ENCODE data around the gene RP2.

Gene RP2

GRCh38 chrX:46860557-46860956, 23.7 kb downstream of the RP2 start:
- TF ChIP-seq, protein P1, sequence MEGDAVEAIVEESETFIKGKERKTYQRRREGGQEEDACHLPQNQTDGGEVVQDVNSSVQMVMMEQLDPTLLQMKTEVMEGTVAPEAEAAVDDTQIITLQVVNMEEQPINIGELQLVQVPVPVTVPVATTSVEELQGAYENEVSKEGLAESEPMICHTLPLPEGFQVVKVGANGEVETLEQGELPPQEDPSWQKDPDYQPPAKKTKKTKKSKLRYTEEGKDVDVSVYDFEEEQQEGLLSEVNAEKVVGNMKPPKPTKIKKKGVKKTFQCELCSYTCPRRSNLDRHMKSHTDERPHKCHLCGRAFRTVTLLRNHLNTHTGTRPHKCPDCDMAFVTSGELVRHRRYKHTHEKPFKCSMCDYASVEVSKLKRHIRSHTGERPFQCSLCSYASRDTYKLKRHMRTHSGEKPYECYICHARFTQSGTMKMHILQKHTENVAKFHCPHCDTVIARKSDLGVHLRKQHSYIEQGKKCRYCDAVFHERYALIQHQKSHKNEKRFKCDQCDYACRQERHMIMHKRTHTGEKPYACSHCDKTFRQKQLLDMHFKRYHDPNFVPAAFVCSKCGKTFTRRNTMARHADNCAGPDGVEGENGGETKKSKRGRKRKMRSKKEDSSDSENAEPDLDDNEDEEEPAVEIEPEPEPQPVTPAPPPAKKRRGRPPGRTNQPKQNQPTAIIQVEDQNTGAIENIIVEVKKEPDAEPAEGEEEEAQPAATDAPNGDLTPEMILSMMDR (IDR thresholded peaks at IDR 0.05; ENCODE audit: insufficient read depth, low read length, poor library complexity, severe bottlenecking) = no peak
- no peak for TF ChIP-seq EZH2phosphoT487 (conservative IDR thresholded peaks at IDR 0.05; ENCODE audit: low read length)
- Histone ChIP-seq H3F3A (ENCODE audit: insufficient read depth) (no peaks in the 10 kb centered on the region), H3K36me3 (ENCODE audit: low read length) (no peaks in the 10 kb centered on the region; the same call in 1 of the 2 replicates), H3K9me3 (ENCODE audit: insufficient read depth, low read length) (no peaks in the 10 kb centered on the region), H2AFZ (ENCODE audit: low read depth, low read length, severe bottlenecking) (no peak overlapping the region), H3K4me2 (ENCODE audit: low read depth, low read length, poor library complexity, severe bottlenecking) (no peak overlapping the region), H4K20me1 (ENCODE audit: low read depth, low read length) (no peaks in the 10 kb centered on the region), H3K4me3 (ENCODE audit: insufficient read depth, low read length, poor library complexity, severe bottlenecking) (no peak overlapping the region), H3K9me2 (replicated peaks; ENCODE audit: insufficient read depth, low read length) (no peaks in the 10 kb centered on the region), H3K27me3 (ENCODE audit: low read length) (no peaks in the 10 kb centered on the region), H3K9ac (ENCODE audit: low read length) (no peak overlapping the region), H3K79me2 (ENCODE audit: insufficient read depth, low read length) (no peaks in the 10 kb centered on the region), H3K27ac (ENCODE audit: low read depth, low read length) (no peak overlapping the region)

DNA sequence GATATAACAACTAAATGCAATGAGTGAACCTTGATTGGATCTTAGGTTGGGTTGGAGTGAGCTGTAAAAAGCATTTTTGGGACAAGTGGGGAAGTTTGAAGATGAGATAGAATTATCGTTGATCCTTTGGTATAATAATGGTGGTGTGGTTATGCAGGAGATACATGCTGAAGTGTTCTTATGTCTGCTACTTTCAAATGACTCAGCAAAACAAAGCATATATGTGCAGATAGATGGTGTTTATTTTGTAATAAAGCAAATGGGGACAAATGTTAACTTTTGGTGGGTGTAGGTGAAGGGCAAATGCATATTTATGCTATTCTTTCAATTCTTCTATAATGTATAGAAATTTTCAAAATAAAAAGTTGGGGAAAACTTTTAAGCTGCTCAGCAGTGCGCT, 26.2 kb downstream of the RP2 start:
- Histone ChIP-seq H3K9me3 (ENCODE audit: insufficient read depth, low read length) (no peaks in the 10 kb centered on the region), H3K27me3 (ENCODE audit: low read length) (no peaks in the 10 kb centered on the region), H3K9me2 (replicated peaks; ENCODE audit: insufficient read depth, low read length) (no peaks in the 10 kb centered on the region), H3K36me3 (ENCODE audit: low read length) (no peaks in the 10 kb centered on the region; the same call in 1 of the 2 replicates), H3K79me2 (ENCODE audit: insufficient read depth, low read length) (no peaks in the 10 kb centered on the region), H3K27ac (ENCODE audit: low read depth, low read length) (no peak overlapping the region), H2AFZ (ENCODE audit: low read depth, low read length, severe bottlenecking) (no peak overlapping the region), H3K9ac (ENCODE audit: low read length) (no peak overlapping the region), H3K4me3 (ENCODE audit: insufficient read depth, low read length, poor library complexity, severe bottlenecking) (no peak overlapping the region), H3F3A (ENCODE audit: insufficient read depth) (no peaks in the 10 kb centered on the region), H3K4me2 (ENCODE audit: low read depth, low read length, poor library complexity, severe bottlenecking) (no peak overlapping the region), H4K20me1 (ENCODE audit: low read depth, low read length) (no peaks in the 10 kb centered on the region)
- TF ChIP-seq, protein P1 (IDR thresholded peaks at IDR 0.05; ENCODE audit: insufficient read depth, low read length, poor library complexity, severe bottlenecking) = no peak
- no peak for TF ChIP-seq EZH2phosphoT487 (conservative IDR thresholded peaks at IDR 0.05; ENCODE audit: low read length)

DNA sequence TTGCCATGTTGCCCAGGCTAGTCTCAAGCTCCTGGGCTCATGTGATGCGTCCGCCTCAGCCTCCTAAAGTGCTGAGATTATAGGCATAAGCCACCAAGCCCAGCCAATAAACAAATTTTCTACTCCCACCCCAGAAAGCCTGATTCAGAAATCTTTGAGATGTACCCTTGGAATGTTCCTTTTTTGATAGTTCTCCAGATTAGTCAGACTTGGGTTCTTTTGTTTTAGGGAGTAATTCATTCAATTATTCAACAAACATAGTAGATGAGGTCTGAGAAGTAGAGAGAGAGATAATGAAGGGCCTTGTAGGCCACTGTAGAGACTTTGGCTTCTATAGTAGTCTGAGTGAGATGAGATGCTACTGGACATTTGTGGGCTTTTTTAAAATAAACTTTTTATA, 27.8 kb downstream of the RP2 start:
- no peaks in the 10 kb centered on the region for H3F3A ChIP-seq (ENCODE audit: insufficient read depth)
- H3K4me3 ChIP-seq (ENCODE audit: insufficient read depth, low read length, poor library complexity, severe bottlenecking) = no peak overlapping the region
- H3K9ac ChIP-seq (ENCODE audit: low read length) = no peak overlapping the region
- no peak overlapping the region for H2AFZ ChIP-seq (ENCODE audit: low read depth, low read length, severe bottlenecking)
- no peaks in the 10 kb centered on the region for H3K9me3 ChIP-seq (ENCODE audit: insufficient read depth, low read length)
- TF ChIP-seq EZH2phosphoT487 (conservative IDR thresholded peaks at IDR 0.05; ENCODE audit: low read length) = no peak
- TF ChIP-seq, protein P1 (IDR thresholded peaks at IDR 0.05; ENCODE audit: insufficient read depth, low read length, poor library complexity, severe bottlenecking) = no peak
- H3K79me2 ChIP-seq (ENCODE audit: insufficient read depth, low read length) = no peaks in the 10 kb centered on the region
- no peaks in the 10 kb centered on the region; the same call in 1 of the 2 replicates for H3K36me3 ChIP-seq (ENCODE audit: low read length)
- no peaks in the 10 kb centered on the region for H4K20me1 ChIP-seq (ENCODE audit: low read depth, low read length)
- no peak overlapping the region for H3K27ac ChIP-seq (ENCODE audit: low read depth, low read length)
- H3K9me2 ChIP-seq (replicated peaks; ENCODE audit: insufficient read depth, low read length) = no peaks in the 10 kb centered on the region
- no peak overlapping the region for H3K4me2 ChIP-seq (ENCODE audit: low read depth, low read length, poor library complexity, severe bottlenecking)
- H3K27me3 ChIP-seq (ENCODE audit: low read length) = no peaks in the 10 kb centered on the region
